Choroid plexus epithelial cell (primary cell): Measurements from ENCODE around the gene HRC.

Experiments
- DNase-seq: peaks from one replicate; pipeline ENCODE4 v3.0.0-alpha.2; 2010; ENCODE audit warnings: low read depth
- H3K4me3 ChIP-seq: 2 replicates; pipeline ENCODE4 v1.5.1; 2011; ENCODE audit warnings: low read depth, mild to moderate bottlenecking, control low read depth, low read length, moderate library complexity
- TF ChIP-seq, protein P1 (sequence below): conservative IDR thresholded peaks from 2 replicates; pipeline ENCODE4 v1.5.1; 2011; ENCODE audit warnings: low read depth, mild to moderate bottlenecking, control low read depth, inconsistent platforms, low read length, moderate library complexity

The HRC gene

DNA sequence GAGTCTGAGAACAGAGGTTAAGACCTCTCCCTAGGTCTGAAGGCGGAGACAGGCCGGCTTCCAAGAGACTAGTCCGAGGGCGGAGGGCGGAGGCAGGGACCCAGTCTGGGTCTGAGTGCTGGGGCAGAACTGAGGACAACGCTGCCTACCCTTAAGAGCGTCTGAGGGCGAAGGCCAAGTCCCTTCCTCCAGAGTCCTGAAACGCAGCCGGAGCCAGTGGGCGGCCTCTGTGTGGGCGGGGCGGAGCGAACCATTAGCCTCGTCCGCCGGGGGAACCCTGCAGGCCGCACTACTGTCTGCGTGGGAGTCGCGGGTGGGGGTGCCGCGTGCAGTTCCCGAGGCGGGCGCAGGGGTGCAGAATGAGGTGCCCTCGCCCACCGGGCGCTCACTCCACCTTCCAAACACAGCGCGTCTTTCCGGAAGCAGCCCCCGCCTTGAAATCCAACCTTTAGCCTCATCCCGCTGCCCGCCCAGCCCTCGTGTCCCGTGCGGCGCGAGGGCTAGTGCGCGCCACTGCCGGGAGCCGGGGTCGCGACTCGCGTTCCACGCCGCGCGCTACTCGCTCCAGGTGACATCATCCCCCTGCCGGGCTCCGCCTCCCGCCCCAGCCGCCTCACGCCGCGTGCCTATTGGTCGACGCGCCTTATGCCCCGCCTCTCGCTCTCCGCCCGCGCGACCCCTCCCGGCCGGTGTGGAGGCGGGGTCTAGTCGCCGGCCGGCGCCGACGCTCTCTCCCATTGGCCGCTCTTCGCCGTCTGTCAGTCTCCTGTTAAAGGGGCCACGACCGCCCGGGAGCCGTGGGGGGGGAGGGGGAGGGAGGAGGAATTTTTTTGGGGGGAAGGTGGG is 36.4 kb downstream of the HRC start, which contains the start of gene C19orf73:
C19orf73 (minus strand) TSS at position 579 of the 846 bp plus-strand sequence; CDS start at position 458, 121 bp downstream.
- DNase-seq: peak; percentile 96
- H3K4me3 ChIP-seq: peak within 1 kb of the TSS; percentile 73
- TF ChIP-seq, protein P1, sequence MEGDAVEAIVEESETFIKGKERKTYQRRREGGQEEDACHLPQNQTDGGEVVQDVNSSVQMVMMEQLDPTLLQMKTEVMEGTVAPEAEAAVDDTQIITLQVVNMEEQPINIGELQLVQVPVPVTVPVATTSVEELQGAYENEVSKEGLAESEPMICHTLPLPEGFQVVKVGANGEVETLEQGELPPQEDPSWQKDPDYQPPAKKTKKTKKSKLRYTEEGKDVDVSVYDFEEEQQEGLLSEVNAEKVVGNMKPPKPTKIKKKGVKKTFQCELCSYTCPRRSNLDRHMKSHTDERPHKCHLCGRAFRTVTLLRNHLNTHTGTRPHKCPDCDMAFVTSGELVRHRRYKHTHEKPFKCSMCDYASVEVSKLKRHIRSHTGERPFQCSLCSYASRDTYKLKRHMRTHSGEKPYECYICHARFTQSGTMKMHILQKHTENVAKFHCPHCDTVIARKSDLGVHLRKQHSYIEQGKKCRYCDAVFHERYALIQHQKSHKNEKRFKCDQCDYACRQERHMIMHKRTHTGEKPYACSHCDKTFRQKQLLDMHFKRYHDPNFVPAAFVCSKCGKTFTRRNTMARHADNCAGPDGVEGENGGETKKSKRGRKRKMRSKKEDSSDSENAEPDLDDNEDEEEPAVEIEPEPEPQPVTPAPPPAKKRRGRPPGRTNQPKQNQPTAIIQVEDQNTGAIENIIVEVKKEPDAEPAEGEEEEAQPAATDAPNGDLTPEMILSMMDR: no peak

DNA sequence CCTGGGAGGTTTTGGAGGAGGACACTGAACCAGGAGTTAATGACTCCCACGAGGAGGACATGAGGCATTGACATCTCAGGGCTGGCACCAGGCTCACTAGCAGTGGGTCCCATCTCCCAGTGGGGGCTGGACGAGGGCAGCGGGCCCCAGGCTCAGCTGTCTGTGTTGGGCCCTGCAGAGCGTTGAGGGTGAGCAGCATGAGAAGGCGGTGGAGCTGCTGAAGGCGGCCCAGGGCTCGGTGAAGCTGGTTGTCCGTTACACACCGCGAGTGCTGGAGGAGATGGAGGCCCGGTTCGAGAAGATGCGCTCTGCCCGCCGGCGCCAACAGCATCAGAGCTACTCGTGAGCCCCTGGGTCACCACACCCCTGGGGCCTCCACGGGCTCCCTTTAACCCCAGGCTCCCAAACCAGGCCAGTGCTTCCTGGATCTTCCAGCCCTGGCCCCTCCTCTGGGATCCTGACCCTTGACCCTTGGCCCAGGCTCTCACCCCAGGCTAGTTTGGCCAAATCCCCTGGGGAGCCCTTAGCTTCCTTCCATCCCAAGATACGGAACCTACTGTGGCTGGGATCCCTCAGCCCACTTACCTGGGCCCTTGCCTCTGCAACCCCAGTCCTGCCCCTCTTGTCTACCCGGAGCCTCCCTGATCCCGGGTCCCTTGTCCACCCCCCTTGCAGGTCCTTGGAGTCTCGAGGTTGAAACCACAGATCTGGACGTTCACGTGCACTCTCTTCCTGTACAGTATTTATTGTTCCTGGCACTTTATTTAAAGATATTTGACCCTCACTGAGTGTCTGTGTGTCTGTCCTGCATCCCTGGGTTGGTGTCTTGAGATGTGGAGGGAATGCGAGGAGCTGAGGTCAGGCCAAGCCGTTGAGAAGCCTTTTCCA is 37.3 kb downstream of the HRC start:
- DNase-seq: no peak
- TF ChIP-seq, protein P1: no peak

DNA sequence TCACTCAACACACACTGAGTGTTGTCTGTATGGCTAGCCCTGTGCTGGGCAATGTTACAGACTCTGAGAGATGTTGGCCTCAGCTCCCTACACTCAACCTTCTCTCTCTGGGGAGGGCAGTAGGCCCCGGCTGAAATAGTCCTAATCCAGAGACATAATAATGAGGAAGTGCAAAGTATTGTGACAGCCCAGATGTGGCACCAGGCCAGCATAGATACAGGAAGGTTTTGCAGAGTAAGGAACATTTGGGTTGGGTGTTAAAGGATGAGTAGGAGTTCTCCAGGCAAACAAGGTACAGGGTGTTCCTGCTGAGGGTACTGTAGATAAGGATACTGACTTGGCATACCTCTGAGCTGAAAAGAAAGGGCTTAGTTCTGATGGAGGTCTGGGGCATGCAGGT is 38.7 kb downstream of the HRC start:
- TF ChIP-seq, protein P1: no peak
- no peak overlapping the region for H3K4me3 ChIP-seq
- DNase-seq: no peak

More for the DNA sequence above, 37.3 kb downstream of the HRC start:
- peak overlapping the region; percentile 73 for H3K4me3 ChIP-seq

DNA sequence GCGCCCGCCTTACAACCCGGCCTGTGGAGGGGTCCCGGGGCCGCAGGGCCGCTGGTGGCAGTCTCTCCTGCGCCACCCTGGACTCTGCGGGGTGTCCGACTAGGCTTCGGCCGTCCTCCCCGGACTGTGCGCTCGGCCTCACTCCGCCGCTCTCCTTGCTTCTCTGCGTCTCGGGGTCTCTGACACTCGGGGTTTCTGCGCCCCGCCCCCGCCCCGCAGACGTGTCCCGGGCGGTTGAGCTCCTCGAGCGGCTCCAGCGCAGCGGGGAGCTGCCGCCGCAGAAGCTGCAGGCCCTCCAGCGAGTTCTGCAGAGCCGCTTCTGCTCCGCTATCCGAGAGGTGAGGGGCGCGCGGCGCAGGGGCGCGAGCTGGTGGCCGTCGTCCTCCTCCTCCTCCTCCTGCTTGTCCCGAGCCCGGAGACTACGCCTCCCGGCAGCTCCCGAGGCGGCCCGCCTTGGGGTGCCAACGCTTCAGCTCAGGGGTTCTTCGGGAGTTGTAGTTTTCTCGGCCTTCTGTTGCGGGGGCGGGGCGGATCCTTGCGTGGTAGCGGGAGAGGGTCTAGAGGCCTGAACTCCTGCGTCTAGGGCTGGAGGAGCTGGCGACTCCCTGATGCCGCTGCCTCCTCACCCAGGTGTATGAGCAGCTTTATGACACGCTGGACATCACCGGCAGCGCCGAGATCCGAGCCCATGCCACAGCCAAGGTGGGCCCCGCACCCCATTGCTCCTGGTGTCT is 40.4 kb downstream of the HRC start:
- DNase-seq: peak; percentile 66

DNA sequence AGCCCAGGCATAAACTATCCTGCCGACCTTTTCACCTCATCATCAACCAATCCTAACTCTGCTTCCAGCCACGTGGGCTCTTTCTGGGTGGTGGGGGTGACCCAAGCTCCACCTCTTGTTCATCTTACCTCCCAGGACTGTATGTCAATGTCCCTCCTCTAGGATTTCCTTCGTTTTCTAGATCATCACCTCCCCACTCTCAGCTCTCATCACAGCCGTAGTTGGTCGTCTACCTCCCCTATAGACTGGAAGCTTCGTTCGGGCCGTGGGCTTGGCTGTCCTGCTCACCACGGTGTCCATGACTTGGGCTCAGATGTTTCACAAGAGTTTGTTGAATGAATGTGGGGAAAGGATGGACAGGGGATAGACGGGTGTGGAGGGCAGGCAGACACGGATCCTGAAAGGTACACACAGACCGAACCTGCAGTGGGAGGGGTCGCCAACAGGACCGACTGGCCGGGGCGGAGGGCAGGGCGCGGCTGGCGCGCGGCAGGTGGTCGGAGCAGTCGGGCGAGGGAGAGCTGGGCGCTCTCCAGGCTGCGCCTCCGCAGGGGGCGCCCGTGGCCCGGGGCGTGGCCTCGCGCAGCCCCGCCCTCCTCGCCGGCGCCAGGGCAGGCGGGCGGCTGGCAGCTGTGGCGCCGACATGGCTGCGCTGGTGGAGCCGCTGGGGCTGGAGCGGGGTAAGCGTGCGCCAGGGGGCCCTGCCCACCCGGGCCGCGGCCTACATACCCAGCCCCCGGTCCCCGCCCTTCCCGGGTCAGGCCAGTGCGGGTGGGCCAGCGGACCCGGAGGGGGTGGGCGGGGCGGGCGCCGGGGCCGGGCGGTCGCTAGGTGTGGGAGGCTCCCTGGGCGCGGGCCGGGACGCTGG is 41.2 kb downstream of the HRC start, which contains the start of gene LIN7B:
LIN7B (plus strand) TSS at position 609 of the 868 bp plus-strand sequence; CDS start at position 644, 35 bp downstream.
- peak within 1 kb of the TSS; percentile 79 for H3K4me3 ChIP-seq
- TF ChIP-seq, protein P1: peak; percentile 3
- DNase-seq: peak; percentile 54

More for the DNA sequence above, 40.4 kb downstream of the HRC start:
- H3K4me3 ChIP-seq: peak overlapping the region; percentile 79
- TF ChIP-seq, protein P1: no peak
